ENCODE results near the gene SNRPA1.
A peak's percentile ranks its signal among the peaks of the same experiment; 100 is the strongest.

- peak; percentile 43 for TF ChIP-seq CTCF (IDR thresholded peaks at IDR 0.05; ENCODE audit: low read depth, low read length)
- no peak for TF ChIP-seq EZH2phosphoT487 (IDR thresholded peaks at IDR 0.05; ENCODE audit: low read depth)
Measured at GRCh38 chr15:101276501-101277037, 18.5 kb downstream of the SNRPA1 start.
